H1 (cell line): ENCODE results near the gene PHRF1. TPM values are rescaled to one million over a fixed set of nuclear protein-coding genes. Genes with fewer than 3 reads are reported as not detected.

Source experiments
- CTCF ChIA-PET: fragments of 300-600 bp; sonication (Branson Sonifier 250); formaldehyde crosslinking; loops from one replicate; lab custom pipeline; 2021; ENCODE audit not compliant: partially characterized antibody; lab: Charles Lee
- POLR2A ChIA-PET: fragments of 300-600 bp; sonication (Branson Sonifier 250); formaldehyde crosslinking; loops from one replicate; lab custom pipeline; 2021; ENCODE audit warnings: inconsistent platforms; ENCODE audit not compliant: partially characterized antibody; lab: Charles Lee
- DNase-seq, 2 experiments: peaks; one replicate each; pipeline versions ENCODE4 v3.0.0 to v3.0.0-alpha.2; 2010 to 2022; ENCODE audit warnings: low spot score in 2 of 2, low read depth in 1 of 2, mixed read lengths in 1 of 2
- FAIRE-seq: peaks from 2 replicates; lab custom pipeline; 2011; peaks lifted over from hg19 to GRCh38; lab: Jason Lieb, UNC
- H2AFZ ChIP-seq: 2 replicates; pipeline ENCODE4 v1.8.1; 2012; ENCODE audit warnings: low read length, inconsistent platforms
- H2AK5ac ChIP-seq: 2 replicates; pipeline ENCODE4 v1.6.1; 2013; ENCODE audit warnings: low read depth, low read length
- H2BK120ac ChIP-seq: replicated peaks from 2 replicates; pipeline ENCODE3; 2013; ENCODE audit warnings: low read depth, low read length, inconsistent platforms
- H2BK12ac ChIP-seq: 2 replicates; pipeline ENCODE4 v1.6.1; 2013; ENCODE audit warnings: low read depth, low read length
- H2BK15ac ChIP-seq: 2 replicates; pipeline ENCODE4 v1.6.1; 2013; ENCODE audit warnings: low read length
- H2BK20ac ChIP-seq: 2 replicates; pipeline ENCODE4 v1.6.1; 2013; ENCODE audit warnings: low read length
- H2BK5ac ChIP-seq: 2 replicates; pipeline ENCODE4 v1.6.1; 2013; ENCODE audit warnings: low read depth, low read length
- H3K14ac ChIP-seq: 2 replicates; pipeline ENCODE4 v1.6.1; 2013; ENCODE audit warnings: inconsistent platforms; ENCODE audit not compliant: insufficient read length
- H3K18ac ChIP-seq: 2 replicates; pipeline ENCODE4 v1.6.1; 2013; ENCODE audit warnings: low read length; ENCODE audit errors: extremely low read depth
- H3K23ac ChIP-seq: 2 replicates; pipeline ENCODE4 v1.6.1; 2013; ENCODE audit warnings: inconsistent platforms; ENCODE audit not compliant: insufficient read length
- H3K23me2 ChIP-seq: 2 replicates; pipeline ENCODE4 v1.6.1; 2013; ENCODE audit warnings: low read depth, low read length
- H3K27ac ChIP-seq: 2 replicates; pipeline ENCODE4 v1.6.1; 2011; ENCODE audit warnings: low read depth, low read length, inconsistent platforms
- H3K27me3 ChIP-seq, 4 experiments: replicated peaks in 1 of 4; 1 replicate in 1 of 4; 2 replicates in 3 of 4; pipeline versions ENCODE4 v1.6.1 to v1.8.1; 2011 to 2013; ENCODE audit warnings: low read length in 3 of 4, mild to moderate bottlenecking in 3 of 4, inconsistent platforms in 2 of 4, mixed read lengths in 2 of 4, moderate library complexity in 1 of 4; ENCODE audit not compliant: control insufficient read depth in 3 of 4, insufficient read depth in 3 of 4; ENCODE audit errors: extremely low read depth in 1 of 4
- H3K36me3 ChIP-seq, 4 experiments: 2 replicates each; pipeline versions ENCODE4 v1.6.1 to v1.8.1; 2011 to 2013; ENCODE audit warnings: mild to moderate bottlenecking in 4 of 4, low read length in 3 of 4, moderate library complexity in 2 of 4, control low read depth in 1 of 4, inconsistent platforms in 1 of 4; ENCODE audit not compliant: insufficient read depth in 4 of 4, control insufficient read depth in 2 of 4
- H3K4ac ChIP-seq: replicated peaks from 2 replicates; pipeline ENCODE3; 2013; ENCODE audit warnings: low read length, low read depth, mixed read lengths, inconsistent platforms; ENCODE audit not compliant: insufficient read length
- H3K4me1 ChIP-seq, 4 experiments: replicated peaks in 1 of 4; 1 replicate in 1 of 4; 2 replicates in 3 of 4; pipeline versions ENCODE4 v1.6.1 to v1.8.1; 2011 to 2013; ENCODE audit warnings: low read length in 3 of 4, inconsistent platforms in 2 of 4, mixed read lengths in 1 of 4; ENCODE audit not compliant: insufficient read depth in 4 of 4, control insufficient read depth in 3 of 4
- H3K4me2 ChIP-seq, 2 experiments: 2 replicates each; pipeline versions ENCODE4 v1.6.1 to v1.8.1; 2011 to 2013; ENCODE audit warnings: low read depth in 2 of 2, low read length in 2 of 2, control low read depth in 1 of 2, inconsistent platforms in 1 of 2, mild to moderate bottlenecking in 1 of 2; ENCODE audit not compliant: insufficient read depth in 1 of 2
- H3K4me3 ChIP-seq, 4 experiments: fragments of 200-600, 300-600 bp in 1 of 4; sonication (generic), shearing (Covaris generic), sonication (Bioruptor Twin) in 1 of 4; 2 replicates each; pipeline versions ENCODE4 v1.5.1 to v1.8.1; 2011 to 2016; ENCODE audit warnings: low read length in 4 of 4, low read depth in 3 of 4, control low read depth in 2 of 4, inconsistent platforms in 2 of 4, mild to moderate bottlenecking in 2 of 4, mixed read lengths in 1 of 4, moderate library complexity in 1 of 4; ENCODE audit not compliant: insufficient read depth in 2 of 4; ENCODE audit errors: extremely low read depth in 1 of 4
- H3K56ac ChIP-seq: replicated peaks from 2 replicates; pipeline ENCODE3; 2013; ENCODE audit warnings: low read depth, mild to moderate bottlenecking, mixed read lengths, low read length, inconsistent platforms; ENCODE audit not compliant: insufficient read length
- H3K79me1 ChIP-seq: 2 replicates; pipeline ENCODE4 v1.6.1; 2013; ENCODE audit warnings: low read depth, low read length, control low read depth
- H3K79me2 ChIP-seq, 2 experiments: 2 replicates each; pipeline versions ENCODE4 v1.6.1 to v1.8.1; 2012 to 2013; ENCODE audit warnings: low read length in 2 of 2, mild to moderate bottlenecking in 2 of 2, inconsistent platforms in 1 of 2; ENCODE audit not compliant: insufficient read depth in 2 of 2, control insufficient read depth in 1 of 2
- H3K9ac ChIP-seq, 4 experiments: replicated peaks in 1 of 4; 1 replicate in 1 of 4; 2 replicates in 3 of 4; pipeline versions ENCODE4 v1.6.1 to v1.8.1; 2011 to 2013; ENCODE audit warnings: low read depth in 3 of 4, low read length in 3 of 4, control low read depth in 2 of 4, mild to moderate bottlenecking in 2 of 4, moderate library complexity in 2 of 4, inconsistent platforms in 1 of 4; ENCODE audit errors: extremely low read depth in 1 of 4
- H3K9me3 ChIP-seq, 2 experiments: 2 replicates each; pipeline versions ENCODE4 v1.6.1 to v1.8.1; 2012 to 2013; ENCODE audit warnings: mild to moderate bottlenecking in 2 of 2, moderate library complexity in 2 of 2, control low read depth in 1 of 2, inconsistent platforms in 1 of 2, low read depth in 1 of 2, low read length in 1 of 2, mixed read lengths in 1 of 2; ENCODE audit not compliant: insufficient read depth in 2 of 2
- H4K20me1 ChIP-seq, 2 experiments: replicated peaks in 1 of 2; 2 replicates each; pipeline versions ENCODE3 to v1.8.1; 2011 to 2013; ENCODE audit warnings: inconsistent platforms in 2 of 2, low read length in 2 of 2, mild to moderate bottlenecking in 1 of 2; ENCODE audit not compliant: insufficient read depth in 2 of 2, control insufficient read depth in 1 of 2
- H4K5ac ChIP-seq: 2 replicates; pipeline ENCODE4 v1.6.1; 2013; ENCODE audit warnings: low read length, low read depth, mixed read lengths, inconsistent platforms; ENCODE audit not compliant: insufficient read length
- H4K8ac ChIP-seq: 2 replicates; pipeline ENCODE4 v1.8.0; 2013; ENCODE audit warnings: mild to moderate bottlenecking, moderate library complexity, low read length, inconsistent platforms; ENCODE audit not compliant: insufficient read depth; ENCODE audit errors: extremely low read depth
- H4K91ac ChIP-seq: replicated peaks from 2 replicates; pipeline ENCODE3; 2013; ENCODE audit warnings: low read length, mixed read lengths, inconsistent platforms; ENCODE audit not compliant: insufficient read length
- BRCA1 ChIP-seq: IDR thresholded peaks from 2 replicates; pipeline ENCODE4 v1.6.1; 2012; ENCODE audit warnings: low read depth, low read length, improper control_type of control experiment
- CTBP2 ChIP-seq: IDR thresholded peaks from 2 replicates; pipeline ENCODE4 v1.7.0; 2011; ENCODE audit warnings: borderline replicate concordance, mild to moderate bottlenecking, moderate library complexity, mixed read lengths, low read length; ENCODE audit not compliant: insufficient read depth, insufficient read length
- EGR1 ChIP-seq: IDR thresholded peaks from 2 replicates; pipeline ENCODE4 v1.6.1; 2011; ENCODE audit warnings: low read depth, low read length, borderline replicate concordance
- GTF2F1 ChIP-seq: IDR thresholded peaks from 2 replicates; pipeline ENCODE4 v1.6.1; 2012; ENCODE audit warnings: low read depth, low read length, improper control_type of control experiment, borderline replicate concordance
- JUND ChIP-seq: IDR thresholded peaks from 2 replicates; pipeline ENCODE4 v1.6.1; 2011; ENCODE audit warnings: mild to moderate bottlenecking, improper control_type of control experiment, low read length
- SIRT6 ChIP-seq: IDR thresholded peaks from one replicate; pipeline ENCODE4 v1.7.1; 2012; ENCODE audit warnings: low read length, inconsistent platforms
- SP4 ChIP-seq: IDR thresholded peaks from 2 replicates; pipeline ENCODE4 v1.6.1; 2012; ENCODE audit warnings: low read length, inconsistent platforms
- WGBS, 2 experiments: shearing (Covaris generic) in 1 of 2; methylation state at CpG; one replicate each; pipeline versions ENCODE4 v1.1.6 to v1.1.7; 2013 to 2015; ENCODE audit warnings: low lambda C conversion rate in 2 of 2, mixed read lengths in 2 of 2, inconsistent platforms in 1 of 2, low coverage in 1 of 2, missing lambda C conversion rate in 1 of 2; ENCODE audit not compliant: insufficient replicate concordance in 2 of 2, insufficient coverage in 1 of 2, insufficient read length in 1 of 2; ENCODE audit errors: extremely low coverage in 1 of 2, missing lambda C conversion rate in 1 of 2; 5-methylcytosine and 5-hydroxymethylcytosine counted together
- polyA plus RNA-seq, 7 experiments: library from polyadenylated mRNA; depleted of rRNA in 3 of 7; stranded (reverse) in 5 of 7; unstranded in 2 of 7; fragments of >200 nt in 5 of 7; fragments of 200-250 nt in 2 of 7; gene quantifications; 1 replicate in 5 of 7; 2 replicates in 1 of 7; 4 replicates in 1 of 7; pipeline versions ENCODE4 v1.2.1 to v1.2.3, GENCODE V29; 2011 to 2013; ENCODE audit warnings: missing spikeins in 2 of 7, mixed read lengths in 2 of 7
- total RNA-seq: library from RNA; stranded (reverse); fragmentation: NEBNext Ultra II Directional; extraction: Animal tissue kit (Norgen Biotek cat#: 25700); gene quantifications from 2 replicates; pipeline ENCODE4 v1.2.1, GENCODE V29; 2021
- TF ChIP-seq, protein P1 (sequence below): IDR thresholded peaks from 2 replicates; pipeline ENCODE4 v1.6.1; 2011; ENCODE audit warnings: low read length, improper control_type of control experiment
- TF ChIP-seq, protein P2 (sequence below): IDR thresholded peaks from 2 replicates; pipeline ENCODE4 v1.6.1; 2012; ENCODE audit warnings: inconsistent platforms

Gene PHRF1
- total and polyA plus RNA-seq, 2 of the 8 experiments (the other 6 are each of a cell fraction or from before 2014, with no cell fraction given) = 13.4 to 37.3 TPM

DNA sequence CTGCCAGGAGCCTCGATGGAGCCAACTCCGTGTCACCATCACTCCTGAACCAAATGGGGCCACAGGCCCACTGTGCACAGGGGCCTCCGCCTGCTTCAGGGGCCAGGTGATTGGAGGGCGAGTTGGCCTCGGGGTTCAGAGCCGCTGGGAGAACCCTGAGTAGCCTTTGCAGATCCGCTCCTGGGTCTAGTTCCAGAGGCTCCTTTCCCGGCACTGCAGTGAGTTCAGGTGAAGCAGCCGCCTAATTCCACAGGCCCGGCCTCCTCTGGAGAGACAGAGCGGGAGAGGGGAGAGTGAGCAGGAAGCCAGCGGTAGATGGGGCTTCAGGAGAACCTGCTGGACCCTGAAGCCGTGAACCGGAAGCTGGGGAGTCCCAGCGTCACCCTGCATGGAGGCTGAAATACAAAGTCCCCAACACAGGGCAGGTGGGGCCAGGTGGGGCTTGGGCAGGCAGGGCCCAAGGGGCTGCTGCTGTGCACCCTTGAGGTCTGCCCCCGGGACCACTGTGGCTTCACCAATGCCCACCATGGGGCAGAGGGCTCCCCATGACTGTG is 83.3 kb downstream of the PHRF1 start:
- no peak overlapping the region for H2AK5ac ChIP-seq
- H3K4me2 ChIP-seq = no peak overlapping the region
- no peak overlapping the region for H3K14ac ChIP-seq
- H3K27me3 ChIP-seq = no peaks in the 10 kb centered on the region
- WGBS, 2 experiments = 91% methylated on average over 16 of the region's 16 CpGs; no CpG with 5 or more reads in 1 of the 2 experiments
- H2BK12ac ChIP-seq = no peak overlapping the region
- no peaks in the 10 kb centered on the region for H3K23me2 ChIP-seq
- no peaks in the 10 kb centered on the region for H3K9me3 ChIP-seq
- no peak overlapping the region for H2AFZ ChIP-seq
- no peak overlapping the region for H3K4me3 ChIP-seq
- FAIRE-seq (no peak), DNase-seq (no peak)
- no peak overlapping the region for H2BK15ac ChIP-seq
- no peak overlapping the region for H2BK5ac ChIP-seq
- no peak overlapping the region for H3K56ac ChIP-seq
- H3K9ac ChIP-seq = no peak overlapping the region
- peaks cover 2 to 12% (median 2%) of the 10 kb centered on the region in 4 experiments; a peak in 4 of 8 replicates for H3K36me3 ChIP-seq
- H3K4ac ChIP-seq = no peak overlapping the region
- no peaks in the 10 kb centered on the region; the same call in 1 of the 2 replicates for H3K79me1 ChIP-seq
- ChIA-PET POLR2A (interaction anchor here (0.8 to 1.9 kb wide), 3 partner anchors 10 to 20 kb away, joined by 3 to 4 read pairs (median 3); no protein-coding TSS in a partner anchor), CTCF (interaction anchor here (0.7 to 3.6 kb wide), 3 partner anchors 21 to 116 kb away, joined by 3 to 16 read pairs (median 4); no protein-coding TSS in a partner anchor)
- H2BK120ac ChIP-seq = no peak overlapping the region
- no peak overlapping the region for H4K91ac ChIP-seq
- H4K5ac ChIP-seq = no peak overlapping the region
- H3K18ac ChIP-seq = no peak overlapping the region
- no peak overlapping the region for H4K8ac ChIP-seq
- H2BK20ac ChIP-seq = no peak overlapping the region
- no peaks in the 10 kb centered on the region for H3K79me2 ChIP-seq
- peaks cover 5 to 8% of the 10 kb centered on the region in 2 experiments for H4K20me1 ChIP-seq
- H3K27ac ChIP-seq = no peak overlapping the region
- H3K4me1 ChIP-seq = no peaks in the 10 kb centered on the region
- no peak overlapping the region for H3K23ac ChIP-seq
- no peak for TF ChIP-seq GTF2F1
- no peak for TF ChIP-seq EGR1
- TF ChIP-seq SP4 = no peak
- TF ChIP-seq, protein P1, sequence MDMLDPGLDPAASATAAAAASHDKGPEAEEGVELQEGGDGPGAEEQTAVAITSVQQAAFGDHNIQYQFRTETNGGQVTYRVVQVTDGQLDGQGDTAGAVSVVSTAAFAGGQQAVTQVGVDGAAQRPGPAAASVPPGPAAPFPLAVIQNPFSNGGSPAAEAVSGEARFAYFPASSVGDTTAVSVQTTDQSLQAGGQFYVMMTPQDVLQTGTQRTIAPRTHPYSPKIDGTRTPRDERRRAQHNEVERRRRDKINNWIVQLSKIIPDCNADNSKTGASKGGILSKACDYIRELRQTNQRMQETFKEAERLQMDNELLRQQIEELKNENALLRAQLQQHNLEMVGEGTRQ = no peak
- no peak for TF ChIP-seq JUND
- TF ChIP-seq CTBP2 = no peak
- TF ChIP-seq, protein P2, sequence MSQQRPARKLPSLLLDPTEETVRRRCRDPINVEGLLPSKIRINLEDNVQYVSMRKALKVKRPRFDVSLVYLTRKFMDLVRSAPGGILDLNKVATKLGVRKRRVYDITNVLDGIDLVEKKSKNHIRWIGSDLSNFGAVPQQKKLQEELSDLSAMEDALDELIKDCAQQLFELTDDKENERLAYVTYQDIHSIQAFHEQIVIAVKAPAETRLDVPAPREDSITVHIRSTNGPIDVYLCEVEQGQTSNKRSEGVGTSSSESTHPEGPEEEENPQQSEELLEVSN = no peak
- TF ChIP-seq BRCA1 = no peak
- TF ChIP-seq SIRT6 = no peak
